SH-SY5Y (cell line): Measurements from ENCODE around the gene GNG7.

Experiments used
- GATA2 ChIP-seq: IDR thresholded peaks from 2 replicates; pipeline ENCODE4 v1.6.1; 2011; ENCODE audit warnings: mild to moderate bottlenecking, low read depth, low read length
- GATA3 ChIP-seq: IDR thresholded peaks from 2 replicates; pipeline ENCODE4 v1.6.1; 2011; ENCODE audit warnings: low read depth, mild to moderate bottlenecking, low read length, moderate library complexity

Gene GNG7

GRCh38 chr19:2613507-2614295 lies 88.8 kb downstream of the GNG7 start:
- no peak for TF ChIP-seq GATA2
- TF ChIP-seq GATA3, result no peak

- TF ChIP-seq GATA2, result no peak
- TF ChIP-seq GATA3, result no peak
These were observed 89.8 kb downstream of the GNG7 start for GRCh38 chr19:2612619-2613249.

- TF ChIP-seq GATA3, result no peak
- TF ChIP-seq GATA2, result no peak
These were observed 90.7 kb downstream of the GNG7 start for GRCh38 chr19:2611483-2612464.

GRCh38 chr19:2610637-2611482 lies 91.6 kb downstream of the GNG7 start:
- TF ChIP-seq GATA2, result no peak
- no peak for TF ChIP-seq GATA3

- no peak for TF ChIP-seq GATA3
- TF ChIP-seq GATA2, result no peak
These were observed 92.9 kb downstream of the GNG7 start for GRCh38 chr19:2609389-2610116.

GRCh38 chr19:2608602-2608922 lies 93.9 kb downstream of the GNG7 start:
- TF ChIP-seq GATA2 (no peak), GATA3 (no peak)

- TF ChIP-seq GATA3 (no peak), GATA2 (no peak)
These were observed 94.5 kb downstream of the GNG7 start for GRCh38 chr19:2607712-2608601.

GRCh38 chr19:2604747-2605329 lies 97.7 kb downstream of the GNG7 start:
- TF ChIP-seq GATA3 (no peak), GATA2 (no peak)

- TF ChIP-seq GATA2 (no peak), GATA3 (no peak)
These were observed 99.2 kb downstream of the GNG7 start for GRCh38 chr19:2603334-2603733.

GRCh38 chr19:2602391-2603181 lies 99.9 kb downstream of the GNG7 start:
- TF ChIP-seq GATA3 (no peak), GATA2 (no peak)
